Common myeloid progenitor, CD34-positive (primary cell): ENCODE data around the gene YIPF4.
"Not testable (repeated sequence)": the region's sequence is repeated elsewhere in the genome, so short reads cannot be mapped to it uniquely, and the experiment has no call there.

Experiments
- CTCF ChIA-PET: fragments of 350-600 bp; sonication (Branson Sonifier 250); formaldehyde crosslinking; loops from one replicate; lab custom pipeline; 2021; ENCODE audit warnings: antibody characterized with exemption; lab: Charles Lee
- POLR2A ChIA-PET: fragments of 350-600 bp; sonication (Branson Sonifier 250); formaldehyde crosslinking; loops from one replicate; lab custom pipeline; 2021; ENCODE audit warnings: antibody characterized with exemption; lab: Charles Lee
- DNase-seq, 3 donors: peaks; one replicate each; pipeline versions ENCODE4 v3.0.0 to v3.0.0-alpha.2; 2013
- H3K27ac ChIP-seq, 2 experiments: 1 replicate in 1 of 2; 2 replicates in 1 of 2; pipeline ENCODE4 v1.7.0; 2013; ENCODE audit warnings: inconsistent platforms in 2 of 2, low read length in 2 of 2, mild to moderate bottlenecking in 2 of 2, low read depth in 1 of 2, moderate library complexity in 1 of 2; ENCODE audit not compliant: severe bottlenecking in 2 of 2, insufficient read depth in 1 of 2, poor library complexity in 1 of 2
- H3K27me3 ChIP-seq, 5 experiments: replicated peaks in 2 of 5; 1 replicate in 3 of 5; 2 replicates in 2 of 5; pipeline versions ENCODE4 v1.6.1 to v1.7.0; 2013; ENCODE audit warnings: low read length in 4 of 5, mild to moderate bottlenecking in 2 of 5, moderate library complexity in 2 of 5, inconsistent platforms in 1 of 5; ENCODE audit not compliant: insufficient read depth in 5 of 5, control insufficient read depth in 4 of 5
- H3K36me3 ChIP-seq, 4 experiments: 1 replicate in 2 of 4; 2 replicates in 2 of 4; pipeline versions ENCODE4 v1.6.1 to v1.7.0; 2013; ENCODE audit warnings: low read length in 3 of 4, control low read depth in 1 of 4, mild to moderate bottlenecking in 1 of 4; ENCODE audit not compliant: control insufficient read depth in 4 of 4, insufficient read depth in 4 of 4
- H3K4me1 ChIP-seq, 4 experiments: 1 replicate in 3 of 4; 2 replicates in 1 of 4; pipeline versions ENCODE4 v1.6.1 to v1.7.1; 2013; ENCODE audit warnings: low read length in 3 of 4, mild to moderate bottlenecking in 3 of 4, control low read depth in 1 of 4, inconsistent platforms in 1 of 4, moderate library complexity in 1 of 4; ENCODE audit not compliant: control insufficient read depth in 4 of 4, insufficient read depth in 4 of 4; ENCODE audit errors: control extremely low read depth in 1 of 4
- H3K4me3 ChIP-seq, 7 experiments: 1 replicate in 4 of 7; 2 replicates in 3 of 7; pipeline versions ENCODE4 v1.5.1 to v1.7.0; 2013; ENCODE audit warnings: mild to moderate bottlenecking in 7 of 7, low read length in 6 of 7, moderate library complexity in 6 of 7, inconsistent platforms in 2 of 7, low read depth in 2 of 7, control low read depth in 1 of 7; ENCODE audit not compliant: insufficient read depth in 4 of 7, control insufficient read depth in 1 of 7; ENCODE audit errors: extremely low read depth in 1 of 7
- H3K9me3 ChIP-seq, 5 experiments: 1 replicate in 4 of 5; 2 replicates in 1 of 5; pipeline versions ENCODE4 v1.6.1 to v1.7.1; 2013; ENCODE audit warnings: low read length in 4 of 5, mild to moderate bottlenecking in 2 of 5, inconsistent platforms in 1 of 5, low read depth in 1 of 5, moderate library complexity in 1 of 5; ENCODE audit not compliant: control insufficient read depth in 4 of 5, insufficient read depth in 2 of 5; ENCODE audit errors: control extremely low read depth in 1 of 5
- WGBS: methylation state at CpG from one replicate; pipeline ENCODE4 v1.1.5; 2013; ENCODE audit not compliant: insufficient coverage; 5-methylcytosine and 5-hydroxymethylcytosine counted together

The YIPF4 gene

DNA sequence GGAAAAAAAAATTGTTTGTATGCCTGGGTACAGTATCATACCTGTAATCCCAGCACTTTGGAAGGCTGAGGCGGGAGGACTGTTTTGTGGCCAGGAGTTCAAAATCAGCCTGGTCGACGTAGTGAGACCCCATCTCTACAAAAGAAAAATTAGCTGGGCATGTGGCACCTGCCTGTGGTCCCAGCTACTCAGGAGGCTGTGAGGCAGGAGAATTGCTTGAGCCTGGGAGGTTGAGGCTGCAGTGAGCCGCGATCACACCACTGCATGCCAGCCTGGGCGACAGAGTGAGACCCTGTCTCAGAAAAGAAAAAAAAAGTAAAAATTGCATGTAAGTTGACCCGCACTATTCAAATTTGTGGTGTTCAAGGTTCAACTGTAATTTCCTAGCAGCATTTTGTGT is 32.9 kb downstream of the YIPF4 start:
- Histone ChIP-seq H3K27ac (no peak overlapping the region), H3K27me3 (no peaks in the 10 kb centered on the region), H3K4me3 (no peak overlapping the region), H3K9me3 (no peaks in the 10 kb centered on the region), H3K36me3 (peaks cover 4 to 29% (median 9%) of the 10 kb centered on the region in 4 experiments), H3K4me1 (no peaks in the 10 kb centered on the region)
- no peak for DNase-seq
- ChIA-PET POLR2A (no interaction called here), CTCF (no interaction called here)
- WGBS = 100% methylated on average over 6 of the region's 7 CpGs

DNA sequence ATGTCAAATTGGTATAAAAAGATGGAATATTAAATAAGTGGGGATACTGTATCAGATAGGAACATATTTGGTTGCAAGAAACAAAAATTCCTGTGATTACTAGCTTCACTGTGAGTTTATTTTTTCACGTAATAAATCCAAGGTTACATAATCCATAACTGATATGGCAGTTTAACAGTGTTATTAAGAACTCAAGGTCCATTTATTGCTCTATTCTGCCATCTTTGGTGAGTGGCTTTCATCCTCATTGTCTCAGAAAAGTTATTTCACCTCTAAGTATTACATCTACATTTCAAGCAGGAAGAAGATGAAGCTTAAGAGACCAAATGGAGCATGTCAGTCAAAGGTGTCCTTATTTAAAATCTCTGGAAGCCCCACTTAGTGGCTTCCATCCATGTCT is 37.2 kb downstream of the YIPF4 start:
- peaks cover 3 to 13% (median 6%) of the 10 kb centered on the region in 4 experiments for H3K36me3 ChIP-seq
- DNase-seq = no peak
- CTCF ChIA-PET = no interaction called here
- no peaks in the 10 kb centered on the region for H3K27me3 ChIP-seq
- H3K27ac ChIP-seq = no peak overlapping the region
- H3K4me1 ChIP-seq = no peaks in the 10 kb centered on the region
- no peaks in the 10 kb centered on the region for H3K9me3 ChIP-seq
- H3K4me3 ChIP-seq = no peak overlapping the region
- WGBS = no CpG with 5 or more reads among the region's 1 CpG
- POLR2A ChIA-PET = no interaction called here

DNA sequence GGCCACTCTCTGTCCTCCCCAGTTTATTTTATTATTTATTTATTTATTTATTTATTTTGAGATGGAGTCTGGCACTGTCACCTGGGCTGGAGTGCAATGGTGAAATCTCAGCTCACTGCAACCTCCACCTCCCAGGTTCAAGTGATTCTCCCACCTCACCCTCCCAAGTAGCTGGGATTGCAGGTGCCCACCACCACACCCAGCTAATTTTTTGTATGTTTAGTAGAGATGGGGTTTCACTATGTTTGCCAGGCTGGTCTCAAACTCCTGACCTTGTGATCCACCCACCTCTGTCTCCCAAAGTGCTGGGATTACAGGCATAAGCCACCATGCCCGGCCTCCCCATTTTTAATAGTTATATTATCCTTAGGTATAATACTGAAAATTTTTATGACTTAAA is 51.0 kb downstream of the YIPF4 start:
- CTCF ChIA-PET = interaction anchor here (1.1 kb wide), 1 partner anchor 9 kb away, joined by 3 read pairs; no protein-coding TSS in a partner anchor
- WGBS = no CpG with 5 or more reads among the region's 1 CpG
- H3K4me1 ChIP-seq, H3K9me3 ChIP-seq, H3K27me3 ChIP-seq, H3K36me3 ChIP-seq, H3K4me3 ChIP-seq, POLR2A ChIA-PET, DNase-seq, H3K27ac ChIP-seq: not testable (repeated sequence)

DNA sequence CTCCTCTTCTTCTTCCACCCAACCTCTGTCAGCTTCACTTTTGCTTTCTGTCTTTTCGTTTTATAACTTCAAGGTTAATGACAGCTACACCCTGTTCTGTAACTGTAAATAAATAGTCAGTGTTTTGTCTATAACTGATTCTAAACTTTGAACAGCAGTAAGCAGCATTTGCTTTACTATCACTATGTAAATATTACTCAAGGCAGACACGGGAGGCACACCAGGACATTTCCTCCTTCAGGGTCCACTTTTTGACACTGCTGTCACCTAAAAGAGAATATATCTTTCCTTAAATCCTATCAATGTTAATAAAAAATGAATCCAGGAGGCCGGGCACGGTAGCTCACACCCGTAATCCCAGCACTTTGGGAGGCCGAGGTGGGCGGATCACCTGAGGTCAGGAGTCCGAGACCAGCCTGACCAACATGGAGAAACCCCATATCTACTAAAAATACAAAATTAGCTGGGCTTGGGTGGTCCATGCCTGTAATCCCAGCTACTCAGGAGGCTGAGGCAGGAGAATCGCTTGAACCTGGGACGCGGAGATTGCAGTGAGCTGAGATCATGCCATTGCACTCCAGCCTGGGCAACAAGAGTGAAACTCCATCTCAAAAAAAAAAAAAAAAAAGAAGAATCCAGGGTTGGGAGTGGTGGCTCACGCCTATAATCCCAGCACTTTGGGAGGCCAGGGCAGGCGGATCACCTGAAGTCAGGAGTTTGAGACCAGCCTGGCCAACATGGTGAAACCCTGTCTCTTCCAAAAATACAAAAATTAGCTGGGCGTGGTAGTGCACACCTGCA is 51.7 kb downstream of the YIPF4 start:
- H3K9me3 ChIP-seq = not testable (repeated sequence)
- WGBS = 95% methylated on average over 7 of the region's 14 CpGs

GRCh38 chr2:32330136-32330535 is 52.4 kb downstream of the YIPF4 start:
- DNase-seq = no peak
- ChIA-PET CTCF (no interaction called here), POLR2A (no interaction called here)
- H3K36me3 ChIP-seq = peaks cover 0 to 2% (median 0%) of the 10 kb centered on the region in 4 experiments
- H3K27ac ChIP-seq = no peak overlapping the region
- no peaks in the 10 kb centered on the region for H3K27me3 ChIP-seq
- no peaks in the 10 kb centered on the region for H3K4me1 ChIP-seq
- no peak overlapping the region for H3K4me3 ChIP-seq
- H3K9me3 ChIP-seq = no peaks in the 10 kb centered on the region
- WGBS = 100% methylated on average over 1 of the region's 2 CpGs

More for the DNA sequence above, 51.7 kb downstream of the YIPF4 start:
- H3K27me3 ChIP-seq, H3K4me1 ChIP-seq, H3K4me3 ChIP-seq, H3K36me3 ChIP-seq, H3K27ac ChIP-seq, DNase-seq, POLR2A ChIA-PET: not testable (repeated sequence)
- CTCF ChIA-PET = interaction anchor here (1.1 kb wide), 1 partner anchor 10 kb away, joined by 3 read pairs; no protein-coding TSS in a partner anchor

GRCh38 chr2:32342801-32343200 is 65.1 kb downstream of the YIPF4 start:
- Histone ChIP-seq H3K4me1 (peaks cover 0 to 10% (median 0%) of the 10 kb centered on the region in 4 experiments), H3K27ac (no peak overlapping the region), H3K4me3 (peak overlapping the region in 2 of 7 experiments; percentile 8 to 55), H3K27me3 (no peaks in the 10 kb centered on the region), H3K36me3 (peaks cover 0 to 4% (median 0%) of the 10 kb centered on the region in 4 experiments), H3K9me3 (no peaks in the 10 kb centered on the region)
- WGBS = 0% methylated on average over 1 of the region's 2 CpGs
- CTCF ChIA-PET = interaction anchor here (1.3 kb wide), 1 partner anchor 8 kb away, joined by 3 read pairs; no protein-coding TSS in a partner anchor
- DNase-seq = peak in 2 of 3 donors; percentile 55 to 60
- POLR2A ChIA-PET = no interaction called here

- not testable (repeated sequence) for H3K4me3 ChIP-seq, H3K36me3 ChIP-seq, H3K9me3 ChIP-seq, H3K27ac ChIP-seq, H3K27me3 ChIP-seq, DNase-seq, H3K4me1 ChIP-seq
- ChIA-PET POLR2A (interaction anchor here (0.6 kb wide), 1 partner anchor 51 kb away, joined by 4 read pairs; no protein-coding TSS in a partner anchor), CTCF (interaction anchor here (0.9 kb wide), 1 partner anchor 9 kb away, joined by 3 read pairs; no protein-coding TSS in a partner anchor)
- WGBS = 100% methylated on average over 3 of the region's 3 CpGs
Measured at GRCh38 chr2:32350797-32351196, 73.1 kb downstream of the YIPF4 start.
